ENCODE measurements around the gene BEST2.
A peak's percentile ranks its signal among the peaks of the same experiment; 100 is the strongest.

The BEST2 gene

DNA sequence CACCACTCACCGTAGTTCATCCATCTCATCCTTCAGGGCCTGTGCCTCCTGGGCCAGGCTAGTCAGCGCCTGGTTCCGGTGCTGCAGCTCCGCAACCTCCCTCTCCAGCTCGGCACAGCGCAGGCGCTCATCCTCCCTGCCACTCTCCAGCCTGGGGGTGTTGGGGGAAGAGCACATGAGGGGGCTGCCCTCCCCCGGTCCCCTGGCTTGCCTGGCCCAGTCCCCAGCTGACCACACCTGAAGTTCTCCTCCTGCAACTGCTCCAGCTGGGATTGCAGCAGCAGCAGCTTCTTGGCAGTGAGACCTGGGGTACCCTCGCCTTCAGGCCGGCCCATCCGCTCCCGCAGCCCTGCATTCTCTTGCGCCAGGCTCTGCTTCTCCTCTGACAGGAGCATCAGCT is 19.3 kb downstream of the BEST2 start:
- no peak for DNase-seq

DNA sequence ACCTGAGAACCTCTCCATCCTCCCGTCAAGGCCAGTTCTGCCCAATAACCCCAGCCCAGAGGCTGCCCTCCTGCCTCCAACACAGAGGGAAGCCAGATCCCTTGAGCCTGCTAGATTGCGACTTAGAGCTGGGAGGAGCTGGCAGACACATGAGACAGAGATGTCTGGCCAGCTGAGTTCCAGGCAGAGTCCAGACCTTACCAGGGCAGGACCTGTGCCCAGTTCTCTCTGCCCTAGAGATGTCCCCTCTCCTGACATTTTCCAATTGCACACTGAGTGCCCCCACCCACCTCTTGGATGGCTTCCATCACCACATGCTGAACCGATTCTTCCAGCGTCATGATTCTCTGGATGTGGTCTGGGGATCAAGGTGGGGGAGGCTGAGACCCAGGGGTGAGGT is 20.7 kb downstream of the BEST2 start:
- DNase-seq, result no peak

DNA sequence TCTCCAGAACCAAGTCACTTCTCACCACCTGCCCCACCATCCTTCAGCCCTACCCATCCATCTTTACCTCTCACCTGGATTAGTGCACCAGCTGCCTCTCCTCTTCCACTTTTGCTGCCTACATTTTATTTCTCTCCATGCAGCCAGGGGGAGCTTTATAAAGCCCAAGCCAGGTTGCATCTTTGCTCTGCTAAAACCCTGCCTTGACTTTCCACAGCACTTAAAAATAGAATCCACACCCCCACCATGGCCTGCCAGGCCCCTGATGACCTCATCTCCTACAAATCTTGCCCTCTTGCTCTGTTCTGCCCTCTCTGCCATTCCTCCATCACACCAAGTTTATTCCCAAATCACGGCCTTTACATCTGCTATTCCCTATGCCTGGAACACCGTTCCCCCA is 22.0 kb downstream of the BEST2 start:
- no peak for DNase-seq

DNA sequence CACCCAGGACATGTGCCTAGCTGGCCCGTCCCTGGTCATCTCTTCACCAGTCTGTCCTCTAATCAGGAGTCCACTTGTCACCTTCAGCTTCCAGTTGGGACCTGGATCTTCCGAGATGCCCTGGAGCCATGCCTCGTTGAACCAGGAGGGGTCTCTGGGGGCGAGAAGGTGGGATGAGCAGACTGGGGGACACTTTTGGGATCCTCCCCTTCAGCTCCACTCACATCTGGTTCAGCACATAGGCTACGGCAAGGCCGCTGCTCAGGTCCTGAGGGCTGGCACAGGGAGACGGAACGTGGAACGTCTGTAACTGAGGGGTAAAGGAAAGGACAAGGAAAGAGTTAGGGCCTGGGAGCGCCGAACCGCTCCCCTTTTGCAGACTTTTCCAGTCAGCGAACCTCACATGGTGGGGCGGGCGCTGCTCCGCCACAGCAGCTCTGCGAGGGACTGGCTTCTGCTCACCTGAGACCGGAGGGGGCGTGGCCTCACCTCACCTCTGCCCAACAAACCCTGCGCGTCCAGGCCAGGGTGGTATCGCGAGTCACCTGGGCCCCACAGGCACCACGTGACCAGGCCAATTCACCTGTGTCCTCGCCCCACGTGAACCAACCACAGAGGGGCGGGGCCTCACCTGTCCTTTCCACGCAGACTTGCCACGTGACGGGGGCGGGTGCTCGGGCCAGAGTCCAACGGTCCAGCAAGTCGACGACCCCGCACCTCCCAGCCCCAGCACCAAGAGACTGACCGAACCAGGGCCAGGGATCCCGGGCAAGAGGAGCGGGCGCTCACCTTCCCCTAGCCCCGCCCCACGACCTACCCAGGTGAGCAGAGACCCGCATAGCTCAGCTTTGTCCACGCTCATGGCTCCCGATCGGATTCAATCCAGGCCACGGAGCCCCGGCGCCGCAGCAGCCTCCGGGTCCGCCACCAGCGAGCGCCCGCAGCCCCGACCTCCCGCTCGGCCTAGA is 23.3 kb downstream of the BEST2 start, which contains the start of gene HOOK2:
TSS of gene HOOK2 (minus strand) at position 965 of the 968 bp plus-strand sequence. CDS start at position 862, 103 bp downstream.
- peak; percentile 38 for DNase-seq

DNA sequence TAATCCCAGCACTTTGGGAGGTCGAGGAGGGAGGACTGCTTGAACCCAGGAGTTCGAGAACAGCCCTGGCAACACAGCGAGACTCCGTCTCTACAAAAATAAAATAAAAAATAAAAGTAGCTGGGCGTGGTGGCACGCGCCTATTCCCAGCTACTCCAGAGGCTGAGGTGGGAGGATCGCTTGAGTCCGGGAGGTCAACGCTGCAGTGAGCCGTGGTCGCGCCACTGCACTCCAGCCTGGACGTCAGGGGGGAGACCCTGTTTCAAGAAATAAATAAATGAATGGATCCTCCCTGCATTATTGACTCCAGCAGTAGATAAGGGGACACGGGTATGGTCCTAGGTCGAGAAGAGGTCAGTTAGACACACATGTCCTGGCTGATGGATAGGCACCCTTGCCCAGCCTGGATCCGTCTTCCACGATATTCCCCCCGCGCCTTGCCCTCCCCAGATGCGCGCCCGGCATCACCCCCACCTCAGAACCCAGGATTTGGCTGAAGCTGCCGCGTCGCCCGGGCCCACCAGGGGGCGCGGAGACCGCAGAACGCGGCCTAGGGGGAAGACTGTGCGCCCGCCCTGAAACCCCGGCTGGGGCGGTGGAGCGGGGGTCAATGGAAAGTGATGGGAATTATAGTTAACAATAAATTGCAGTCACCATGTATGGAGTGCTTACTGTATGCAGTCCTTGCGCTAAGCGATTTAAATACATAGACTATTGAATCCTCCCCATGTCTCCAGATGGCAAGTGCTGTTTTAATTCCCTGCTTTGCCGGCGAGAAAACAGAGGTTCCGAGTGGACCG is 25.8 kb downstream of the BEST2 start:
- peak; percentile 73 for DNase-seq

DNA sequence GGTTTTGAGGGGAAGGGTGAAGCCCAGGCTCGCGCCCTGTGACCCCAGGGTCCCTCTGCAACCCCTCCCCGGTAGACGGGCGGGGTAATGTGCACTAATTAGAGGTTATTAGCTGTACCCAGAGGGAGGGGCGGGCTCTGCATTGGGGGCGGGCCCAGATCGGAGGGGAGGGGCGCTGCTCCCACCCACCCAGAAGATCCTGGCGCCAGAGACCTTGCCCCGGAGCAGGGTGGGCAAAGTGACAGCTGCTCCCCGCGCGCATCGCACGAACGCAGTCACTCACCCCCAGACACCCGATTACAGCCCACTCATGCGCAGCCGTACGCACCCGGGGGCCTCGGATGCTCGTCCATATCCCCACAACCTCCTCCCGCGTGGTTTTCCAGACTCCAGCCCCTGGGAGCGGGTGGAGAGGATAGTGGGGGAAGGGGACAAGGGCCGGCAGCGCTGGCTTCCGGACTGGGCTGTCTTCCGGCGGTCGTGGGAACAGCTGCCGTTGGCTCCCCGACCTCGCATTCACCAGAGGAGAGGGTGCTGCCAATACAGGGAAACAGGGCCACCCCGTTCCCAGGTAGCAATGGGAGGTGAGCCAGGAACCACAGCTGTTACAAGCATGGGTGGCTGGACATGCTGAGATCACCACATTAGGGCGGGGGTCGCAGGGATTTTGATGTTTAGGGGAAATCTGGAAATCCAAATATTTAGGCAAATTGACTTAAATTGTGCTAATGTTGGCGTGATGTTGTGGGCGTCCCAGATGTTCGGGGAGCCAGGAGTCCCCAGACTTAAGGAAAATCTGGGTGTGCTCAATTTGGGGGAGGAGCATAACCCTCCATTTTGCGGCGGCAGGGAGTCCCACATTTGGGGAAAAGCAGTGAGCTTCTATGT is 26.7 kb downstream of the BEST2 start:
- DNase-seq, result peak; percentile 35

DNA sequence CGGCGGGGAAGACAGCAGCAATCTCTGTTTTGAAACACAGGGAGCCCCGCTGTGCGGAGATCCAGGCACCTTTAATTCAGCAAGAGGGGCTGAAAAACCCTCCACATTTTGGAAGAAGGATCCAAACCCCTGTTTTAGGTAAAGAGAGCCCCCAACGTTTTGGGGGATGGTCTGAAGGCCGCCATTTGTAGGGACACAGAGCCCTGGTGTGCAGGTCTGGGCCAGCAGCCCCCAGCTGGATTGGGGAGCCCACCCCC is 27.2 kb downstream of the BEST2 start:
- no peak for DNase-seq

DNA sequence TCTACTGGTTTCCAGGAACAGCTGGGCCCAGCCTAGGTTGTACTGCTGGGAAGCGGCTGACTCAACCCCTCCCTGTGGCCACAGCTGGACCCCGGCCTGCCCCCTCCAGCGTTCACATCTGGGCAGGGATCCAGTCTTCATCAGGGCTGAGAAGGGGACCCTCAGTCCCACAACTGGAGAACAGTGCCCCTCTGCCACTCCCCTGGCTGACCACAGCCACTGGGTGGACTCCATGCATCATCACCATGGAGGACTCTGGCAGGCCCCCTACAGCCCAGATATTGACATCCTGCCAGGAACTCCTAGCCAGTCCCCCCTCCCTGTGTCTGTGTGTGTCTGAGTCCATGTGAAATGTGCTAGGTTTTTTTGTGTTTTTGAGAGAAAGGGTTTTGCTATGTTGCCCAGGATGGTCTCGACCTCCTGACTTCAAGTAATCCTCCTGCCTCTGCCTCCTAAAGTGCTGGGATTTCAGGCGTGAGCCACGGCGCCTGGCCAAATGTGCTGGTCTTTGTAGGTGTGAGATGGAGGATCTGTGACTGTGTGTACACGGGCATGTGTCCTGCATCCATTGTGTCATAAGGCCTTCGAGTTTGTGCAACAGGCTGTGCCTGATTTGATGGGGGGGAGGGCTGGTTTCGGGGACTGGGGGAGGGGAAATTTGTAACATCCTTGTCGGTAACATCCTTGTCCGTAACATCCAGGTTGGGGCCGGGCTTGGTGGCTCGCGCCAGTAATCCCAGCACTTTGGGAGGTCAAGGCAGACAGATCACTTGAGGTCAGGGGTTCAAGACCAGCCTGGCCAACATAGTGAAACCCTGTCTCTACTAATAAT is 27.8 kb downstream of the BEST2 start:
- no peak for DNase-seq

DNA sequence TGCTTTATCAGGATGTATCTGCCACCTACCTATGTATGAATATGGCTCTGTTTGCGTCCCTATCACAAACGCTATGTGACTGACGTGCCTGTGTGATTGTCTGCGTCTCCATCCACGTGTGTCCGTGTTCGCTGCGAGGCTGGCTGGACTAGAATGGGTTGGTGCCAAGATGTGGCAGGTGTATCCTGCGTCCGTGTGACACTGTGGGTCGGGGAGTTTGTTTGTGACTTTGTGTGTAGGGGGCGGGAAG is 30.5 kb downstream of the BEST2 start:
- no peak for DNase-seq

DNA sequence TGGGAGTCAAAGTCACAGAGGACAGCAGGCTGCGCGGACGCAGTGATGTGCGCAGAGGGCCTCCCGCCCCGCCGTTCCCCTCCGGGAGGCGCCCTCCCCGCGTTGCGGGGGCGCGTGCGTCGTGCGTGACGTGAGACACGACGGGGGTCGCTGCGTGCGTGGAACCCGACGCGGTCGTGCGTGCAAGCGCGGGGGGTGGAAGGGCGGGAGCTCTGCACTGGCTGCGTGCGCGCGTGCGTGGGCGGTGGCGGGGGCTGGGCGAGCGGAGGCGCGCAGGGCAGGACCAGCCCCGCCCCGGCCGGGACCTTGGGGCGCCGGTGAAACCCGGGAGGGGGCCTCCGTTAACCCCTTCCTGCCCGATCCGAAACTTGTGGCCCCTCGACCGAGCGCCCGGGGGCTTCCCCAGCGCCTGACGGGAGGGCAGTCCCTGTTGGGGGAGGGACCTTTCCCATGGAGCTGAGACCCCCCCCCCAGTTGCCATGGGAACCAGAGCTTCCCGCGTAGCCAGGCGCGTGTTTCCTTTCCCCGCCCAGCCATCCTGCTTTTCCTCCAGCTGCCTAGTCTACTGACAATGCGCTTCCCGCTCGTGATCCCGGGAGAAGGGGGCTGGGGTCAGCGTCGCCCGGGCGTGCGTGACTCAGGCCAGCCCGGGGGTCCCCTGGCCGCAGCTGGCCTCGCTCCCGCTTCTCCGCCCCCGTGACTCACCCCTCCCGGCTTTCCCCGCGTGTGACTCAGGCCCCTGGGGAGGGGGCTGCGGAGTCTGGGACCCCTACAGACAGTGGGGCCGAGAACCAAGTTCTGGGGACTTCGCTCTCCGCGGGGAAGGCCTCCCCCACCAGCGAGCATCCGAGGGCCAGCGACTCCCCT is 31.1 kb downstream of the BEST2 start:
- peak; percentile 94 for DNase-seq

DNA sequence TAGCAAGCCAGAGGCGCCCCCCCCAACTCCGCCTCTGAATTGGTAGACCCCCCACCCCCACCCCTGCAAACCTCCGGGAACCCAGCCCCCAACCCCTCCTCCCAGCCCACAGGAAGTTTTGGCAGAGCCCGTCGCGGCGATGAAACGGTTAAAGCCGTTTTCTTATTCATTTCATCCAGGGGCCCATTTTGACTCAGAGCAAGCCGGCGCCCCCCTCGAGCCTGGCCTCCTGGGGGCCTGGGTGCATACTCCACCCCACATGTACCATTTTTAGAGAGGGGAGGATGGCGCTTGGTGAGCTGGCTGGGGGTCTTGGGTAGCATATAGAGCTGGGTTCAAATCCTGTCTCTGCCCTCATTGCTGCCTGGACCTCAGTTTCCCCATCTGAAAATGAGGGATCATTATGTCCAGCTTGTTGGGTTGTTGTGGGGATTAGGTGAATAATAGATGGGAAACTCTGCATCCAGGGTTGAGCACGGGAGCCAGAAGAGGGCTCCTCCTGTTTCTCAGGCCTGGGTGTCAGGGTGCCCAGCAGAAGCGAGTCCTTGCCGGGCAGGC is 31.8 kb downstream of the BEST2 start:
- peak; percentile 29 for DNase-seq

DNA sequence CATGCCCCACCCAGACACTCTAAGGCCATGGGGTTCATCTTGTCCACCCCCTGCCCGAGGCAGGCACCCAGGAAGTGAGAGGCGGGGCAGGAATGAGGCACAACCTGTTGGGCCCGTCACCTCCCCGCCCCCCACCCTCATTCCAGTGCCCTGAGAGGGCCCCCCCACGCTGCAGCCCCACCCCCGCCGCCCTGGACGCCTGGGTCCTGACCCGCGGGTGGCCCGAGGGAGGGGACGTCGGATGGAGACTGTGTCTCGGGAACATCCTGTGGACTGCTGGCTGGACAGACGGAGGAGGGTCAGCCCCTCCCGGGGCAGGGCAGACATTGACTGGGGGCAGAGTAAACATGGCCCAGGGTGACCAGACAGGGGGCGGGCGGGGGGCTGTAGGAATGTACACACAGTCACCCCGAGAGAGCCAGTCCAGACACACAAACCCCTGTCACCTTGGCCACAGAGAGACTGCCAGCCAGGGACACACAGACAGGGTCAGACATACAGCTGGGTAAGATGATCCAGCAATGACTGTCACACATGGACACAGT is 32.3 kb downstream of the BEST2 start:
- DNase-seq, result no peak

DNA sequence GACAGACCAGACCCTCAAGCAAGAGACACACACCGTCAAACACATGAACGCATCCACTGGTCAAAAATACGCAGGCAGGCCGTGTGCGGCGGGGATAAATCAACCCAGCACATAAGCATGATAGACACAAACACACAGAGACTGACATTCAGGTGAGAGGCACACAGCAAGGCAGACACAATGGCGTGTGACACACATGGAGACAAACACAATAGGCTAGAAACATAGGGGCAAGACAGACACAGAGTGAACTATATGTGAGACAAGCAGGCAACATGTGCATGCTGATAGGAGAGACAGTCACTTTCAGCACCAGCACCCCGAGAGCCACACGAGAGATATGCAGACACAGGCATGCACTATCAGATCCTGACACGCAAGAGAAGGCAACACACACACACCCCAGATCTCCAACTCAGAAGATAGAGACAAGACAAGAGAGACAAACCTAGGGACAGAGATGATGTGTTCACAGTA is 32.8 kb downstream of the BEST2 start:
- peak; percentile 45 for DNase-seq

DNA sequence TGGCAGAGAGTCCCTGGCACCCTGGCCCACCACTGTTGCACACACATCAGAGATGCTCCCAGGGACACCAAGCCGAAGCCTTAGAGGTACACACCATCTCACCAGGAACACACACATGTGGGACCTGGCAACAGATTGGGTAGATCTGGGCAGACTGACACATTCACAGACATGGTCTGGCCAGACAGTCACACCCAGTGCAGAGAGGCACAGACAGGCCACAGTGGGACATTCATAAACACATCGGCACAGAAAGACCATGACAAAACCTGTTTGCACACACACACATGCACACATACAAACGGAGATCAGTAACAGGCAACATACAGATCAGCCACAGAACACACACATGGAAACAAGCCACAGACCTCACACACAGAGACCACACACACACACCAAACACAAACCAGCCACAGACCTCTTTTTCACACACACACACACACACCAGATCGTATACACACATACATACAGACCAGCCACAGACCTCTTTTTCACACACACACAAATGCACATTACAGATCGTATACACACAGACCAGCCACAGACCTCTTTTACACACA is 33.4 kb downstream of the BEST2 start:
- DNase-seq, result peak; percentile 77

DNA sequence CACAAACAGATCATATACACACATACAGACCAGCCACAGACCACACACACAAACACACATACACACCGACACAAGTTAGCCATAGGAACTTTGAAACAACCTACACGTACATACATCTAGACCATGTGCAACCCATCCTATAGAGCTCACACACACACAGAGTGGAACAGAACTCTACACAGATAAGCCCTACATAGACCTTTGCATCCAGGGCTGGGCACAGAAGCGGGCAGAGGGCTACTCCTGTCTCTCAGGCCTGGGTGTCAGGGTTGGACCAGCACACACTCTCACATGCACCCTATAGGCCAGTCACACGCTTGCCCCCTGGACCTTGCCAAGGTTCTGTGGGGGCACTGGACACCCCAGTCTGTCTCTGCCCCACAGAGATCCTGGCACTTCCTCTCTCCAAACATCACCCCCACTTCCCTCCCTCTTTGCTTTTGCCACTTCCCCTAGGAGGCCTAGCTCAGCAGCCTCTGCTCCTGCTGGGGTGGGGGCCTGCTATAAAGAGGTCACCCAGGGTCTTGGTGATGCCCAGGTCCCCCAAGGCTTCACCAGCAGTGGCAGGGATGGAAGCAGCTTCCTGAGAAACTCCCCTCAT is 33.9 kb downstream of the BEST2 start:
- no peak for DNase-seq

DNA sequence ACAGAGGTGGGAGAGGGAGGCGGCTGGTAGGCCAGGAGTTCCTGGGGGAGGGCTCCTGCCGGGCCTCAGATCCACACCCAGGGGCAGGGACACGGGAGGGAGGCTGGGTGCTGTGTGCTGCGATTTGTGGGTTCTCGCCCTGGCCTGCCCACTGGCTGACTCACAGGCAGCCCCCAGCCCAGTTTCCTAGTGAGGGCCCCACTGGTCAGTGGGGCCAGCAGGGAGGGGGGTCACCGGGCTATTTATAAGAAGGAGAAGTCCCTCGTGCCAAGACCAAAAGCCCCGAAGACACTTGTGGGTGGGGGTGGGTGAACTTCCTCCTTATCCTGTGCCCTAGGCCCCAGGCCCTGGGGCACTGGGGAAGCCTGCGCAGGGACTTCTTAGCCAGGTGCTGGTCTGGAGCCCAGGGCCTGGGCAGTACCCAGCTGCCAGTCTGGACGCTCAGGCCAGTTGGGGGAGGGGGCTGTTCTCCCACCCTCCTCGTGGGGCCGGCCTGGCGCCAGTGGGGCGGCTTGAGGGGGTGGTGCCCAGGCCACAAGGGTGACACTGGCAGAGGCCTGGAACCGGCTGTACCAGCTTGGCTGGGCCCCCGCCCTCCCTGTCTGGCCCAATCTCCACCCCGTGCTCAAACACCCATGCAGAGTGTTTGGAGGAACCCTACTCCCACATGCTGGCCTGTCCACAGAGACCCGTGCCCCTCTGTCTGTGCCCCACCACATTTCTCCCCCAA is 34.7 kb downstream of the BEST2 start:
- peak; percentile 38 for DNase-seq

DNA sequence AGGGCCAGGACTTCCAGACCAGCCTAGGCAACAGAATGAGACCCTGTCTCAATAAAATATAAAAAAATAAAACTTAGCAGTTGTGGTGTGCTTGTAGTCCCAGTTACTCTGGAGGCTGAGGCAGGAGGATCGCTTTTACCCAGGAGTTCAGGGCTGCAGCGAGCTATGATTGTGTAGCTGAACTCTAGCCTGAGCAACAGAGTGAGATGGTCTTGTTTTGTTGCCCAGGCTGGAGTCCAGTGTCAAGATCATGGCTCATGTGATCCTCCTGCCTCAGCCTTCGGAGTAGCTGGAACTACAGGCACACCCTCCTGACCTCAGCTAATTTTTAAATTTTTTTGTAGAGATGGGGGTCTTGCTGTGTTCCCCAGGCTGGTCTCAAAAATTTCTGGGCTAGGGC is 35.4 kb downstream of the BEST2 start:
- DNase-seq, result no peak

DNA sequence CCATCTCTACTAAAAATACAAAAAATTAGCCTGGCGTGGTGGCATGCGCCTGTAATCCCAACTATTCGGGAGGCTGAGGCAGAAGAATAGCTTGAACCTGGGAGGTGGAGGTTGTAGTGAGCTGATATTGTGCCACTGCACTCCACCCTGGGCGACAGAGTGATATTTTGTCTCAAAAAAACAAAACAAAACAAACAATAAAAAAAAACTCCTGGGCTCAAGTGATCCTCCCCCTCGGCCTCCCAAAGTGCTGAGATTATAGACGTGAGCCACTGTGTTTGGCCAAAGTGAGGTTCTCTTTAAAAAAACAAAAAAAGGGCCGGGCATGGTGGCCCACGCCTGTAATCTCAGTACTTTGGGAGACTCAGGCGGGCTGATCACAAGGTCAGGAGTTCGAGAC is 35.9 kb downstream of the BEST2 start:
- DNase-seq, result no peak

DNA sequence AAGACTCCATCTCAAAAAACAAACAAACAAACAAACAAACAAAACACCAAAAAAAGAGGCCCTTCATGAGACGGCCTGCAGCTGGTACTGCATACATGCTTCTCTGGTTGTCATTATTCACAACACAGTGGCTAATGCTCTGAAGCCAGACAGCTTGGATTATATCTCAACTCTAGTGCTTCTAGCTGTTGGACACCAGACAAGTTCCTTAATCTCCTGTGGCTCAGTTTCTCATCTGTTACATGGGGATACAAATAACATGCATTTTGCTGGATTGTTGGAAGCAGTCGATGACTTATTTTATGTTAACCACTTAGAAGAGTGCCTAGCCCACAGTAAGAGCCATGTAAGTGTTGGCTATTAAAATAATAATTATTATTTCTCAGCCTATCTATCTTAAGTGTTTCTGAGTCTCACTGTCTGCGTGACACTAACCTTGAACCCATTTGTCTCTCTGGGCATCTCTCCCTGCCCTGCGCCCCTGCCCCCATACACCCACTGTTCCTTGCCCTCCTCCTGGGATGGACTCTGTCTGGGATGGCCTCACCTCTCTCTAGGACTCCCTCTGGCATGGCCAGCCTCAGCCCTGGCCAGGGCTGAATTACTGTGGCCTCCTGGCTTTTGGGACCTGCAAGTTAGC is 36.6 kb downstream of the BEST2 start:
- DNase-seq, result no peak

All from CD4-positive, alpha-beta T cell treated with Interleukin-4 for 4 hours (primary cell).